Left ventricle myocardium superior (tissue), 1 donor: ENCODE measurements around the gene PITPNM1. TPM values are rescaled to one million over a fixed set of nuclear protein-coding genes. Genes with fewer than 3 reads are reported as not detected.
"Not testable (repeated sequence)": the region's sequence is repeated elsewhere in the genome, so short reads cannot be mapped to it uniquely, and the experiment has no call there.

Experiments
- ATAC-seq: fragments of 200-7000 bp; cut with Tn5 transposase; one replicate; pipeline ENCODE4 v1.9.1; 2020; ENCODE audit warnings: mild to moderate bottlenecking, moderate library complexity
- DNase-seq: peaks from one replicate; pipeline ENCODE4 v3.0.0-alpha.2; 2020
- intact Hi-C: fragments of 100-400 bp; cut with micrococcal nuclease; formaldehyde crosslinking; loops from one replicate; pipeline ENCODE4 v1.11.0; 2022
- total RNA-seq: library from RNA; stranded (reverse); fragmentation: NEBNext Ultra II Directional; extraction: Animal tissue kit (Norgen Biotek cat#: 25700); gene quantifications from one replicate; pipeline ENCODE4 v1.2.1, GENCODE V29; 2021
- donor health status: DM: no; HTN: yes; CAD: no; lungs with severe emphysema.

PITPNM1 gene
- total RNA-seq, 1 donor from 2014 or later: 45.5 TPM

GRCh38 chr11:67493548-67494370, 11.4 kb downstream of the PITPNM1 start:
- ATAC-seq: no peak
- DNase-seq: no peak
- intact Hi-C loops: no loop called here

DNA sequence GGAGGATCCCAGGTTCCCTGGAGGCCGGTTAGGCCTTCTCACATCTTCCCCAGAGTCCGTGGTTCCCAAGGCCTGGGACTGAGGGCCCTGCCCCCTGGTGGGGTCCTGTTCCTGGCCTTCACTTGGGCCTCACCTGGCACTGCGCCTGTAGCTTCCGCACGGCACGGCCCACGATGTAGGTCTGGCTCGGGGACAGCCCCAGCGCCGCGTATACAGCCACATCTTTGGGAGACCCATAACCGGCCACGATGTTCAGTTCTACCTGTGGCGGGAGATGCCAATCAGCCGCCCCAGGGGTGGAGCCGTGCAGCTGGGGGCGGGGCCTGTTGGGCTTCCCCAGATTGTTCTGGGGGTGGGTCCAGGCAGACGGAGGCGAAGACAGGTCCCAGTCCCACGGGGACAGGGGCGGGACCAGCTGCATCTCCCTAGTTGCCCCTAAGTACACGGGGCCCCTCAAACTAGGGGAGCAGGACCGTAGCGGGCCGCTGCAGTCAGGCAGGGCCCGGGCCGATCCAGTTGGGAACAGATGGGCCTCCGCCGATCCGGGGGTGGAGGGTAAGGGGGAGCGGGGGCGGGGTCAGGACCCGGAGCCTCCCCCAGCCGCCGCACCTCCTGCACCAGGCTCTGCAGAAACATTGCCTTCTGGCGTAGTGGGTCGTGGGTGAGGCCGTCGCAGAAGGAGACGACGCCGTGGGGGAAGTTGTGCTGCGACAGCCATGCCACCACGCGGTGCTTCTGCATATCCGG, 12.2 kb downstream of the PITPNM1 start:
- intact Hi-C loops: no loop called here

GRCh38 chr11:67492069-67492727, 13.0 kb downstream of the PITPNM1 start:
- ATAC-seq (no peak), DNase-seq (no peak)
- intact Hi-C loops: no loop called here

More for the DNA sequence above, 12.2 kb downstream of the PITPNM1 start:
- ATAC-seq: no peak
- DNase-seq: no peak

GRCh38 chr11:67491276-67492068, 13.7 kb downstream of the PITPNM1 start:
- intact Hi-C loops: no loop called here
- DNase-seq (no peak), ATAC-seq (no peak)

DNA sequence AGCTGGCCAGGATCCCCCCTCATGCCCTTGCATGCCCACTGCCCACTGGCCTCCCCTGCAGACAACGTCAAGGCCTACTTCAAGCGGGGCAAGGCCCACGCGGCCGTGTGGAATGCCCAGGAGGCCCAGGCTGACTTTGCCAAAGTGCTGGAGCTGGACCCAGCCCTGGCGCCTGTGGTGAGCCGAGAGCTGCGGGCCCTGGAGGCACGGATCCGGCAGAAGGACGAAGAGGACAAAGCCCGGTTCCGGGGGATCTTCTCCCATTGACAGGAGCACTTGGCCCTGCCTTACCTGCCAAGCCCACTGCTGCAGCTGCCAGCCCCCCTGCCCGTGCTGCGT, 14.5 kb downstream of the PITPNM1 start:
- ATAC-seq: no peak
- no peak for DNase-seq
- intact Hi-C loops: no loop called here

DNA sequence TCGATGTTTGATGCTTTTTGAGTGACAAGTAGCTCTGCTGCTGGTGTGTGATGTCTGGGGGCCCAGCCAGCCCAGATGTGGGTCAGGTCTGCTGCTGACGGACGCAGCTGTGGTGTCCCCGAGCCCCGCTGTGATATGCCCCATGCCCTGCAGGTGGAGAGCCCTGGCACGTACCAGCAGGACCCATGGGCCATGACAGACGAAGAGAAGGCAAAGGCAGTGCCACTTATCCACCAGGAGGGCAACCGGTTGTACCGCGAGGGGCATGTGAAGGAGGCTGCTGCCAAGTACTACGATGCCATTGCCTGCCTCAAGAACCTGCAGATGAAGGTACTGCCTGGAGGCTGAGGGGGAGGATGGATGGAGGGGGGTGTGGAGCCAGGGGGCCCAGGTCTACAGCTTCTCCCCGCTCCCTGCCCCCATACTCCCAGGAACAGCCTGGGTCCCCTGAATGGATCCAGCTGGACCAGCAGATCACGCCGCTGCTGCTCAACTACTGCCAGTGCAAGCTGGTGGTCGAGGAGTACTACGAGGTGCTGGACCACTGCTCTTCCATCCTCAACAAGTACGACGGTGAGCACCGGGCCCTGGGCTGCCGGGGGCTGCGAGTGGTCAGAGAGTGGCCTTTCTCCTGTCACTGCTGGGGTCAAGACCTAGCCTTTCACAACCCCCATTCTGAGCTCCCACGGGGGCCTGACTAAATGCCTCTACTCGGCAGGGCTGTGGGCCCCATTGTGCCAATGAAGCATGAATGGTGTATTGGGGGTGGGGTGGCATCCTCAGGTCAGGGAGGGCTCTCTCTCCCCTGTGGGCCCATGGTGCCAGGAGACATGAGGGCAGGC, 15.1 kb downstream of the PITPNM1 start:
- intact Hi-C loops: no loop called here
- no peak for DNase-seq
- ATAC-seq: no peak

DNA sequence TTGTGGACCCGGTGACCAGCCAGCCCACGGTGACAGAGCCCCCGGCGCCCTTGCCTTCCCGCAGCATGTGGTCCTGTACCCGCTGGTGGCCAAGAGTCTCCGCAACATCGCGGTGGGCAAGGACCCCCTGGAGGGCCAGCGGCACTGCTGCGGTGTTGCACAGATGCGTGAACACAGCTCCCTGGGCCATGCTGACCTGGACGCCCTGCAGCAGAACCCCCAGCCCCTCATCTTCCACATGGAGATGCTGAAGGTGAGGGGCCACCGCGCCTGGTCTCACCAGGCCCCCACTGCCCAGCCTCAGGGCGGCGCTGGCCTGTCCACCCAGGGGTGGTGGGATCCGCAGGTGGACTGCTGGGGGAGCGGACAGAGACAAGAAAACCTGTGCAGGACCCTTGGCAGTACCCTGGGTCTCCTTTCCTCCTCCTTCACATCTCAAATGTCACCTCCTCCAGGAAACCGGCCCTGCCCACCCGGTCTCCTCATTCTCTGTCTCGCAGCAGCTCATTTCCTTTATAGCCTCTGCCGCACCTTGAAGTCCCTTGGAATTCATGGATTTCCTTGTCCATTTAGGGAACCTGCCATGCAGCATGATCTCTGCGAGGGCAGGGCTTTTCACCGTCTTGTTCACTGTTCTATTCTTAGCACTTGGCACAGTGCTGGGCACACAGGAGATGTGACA, 15.8 kb downstream of the PITPNM1 start:
- DNase-seq (no peak), ATAC-seq (no peak)
- intact Hi-C loops: no loop called here

DNA sequence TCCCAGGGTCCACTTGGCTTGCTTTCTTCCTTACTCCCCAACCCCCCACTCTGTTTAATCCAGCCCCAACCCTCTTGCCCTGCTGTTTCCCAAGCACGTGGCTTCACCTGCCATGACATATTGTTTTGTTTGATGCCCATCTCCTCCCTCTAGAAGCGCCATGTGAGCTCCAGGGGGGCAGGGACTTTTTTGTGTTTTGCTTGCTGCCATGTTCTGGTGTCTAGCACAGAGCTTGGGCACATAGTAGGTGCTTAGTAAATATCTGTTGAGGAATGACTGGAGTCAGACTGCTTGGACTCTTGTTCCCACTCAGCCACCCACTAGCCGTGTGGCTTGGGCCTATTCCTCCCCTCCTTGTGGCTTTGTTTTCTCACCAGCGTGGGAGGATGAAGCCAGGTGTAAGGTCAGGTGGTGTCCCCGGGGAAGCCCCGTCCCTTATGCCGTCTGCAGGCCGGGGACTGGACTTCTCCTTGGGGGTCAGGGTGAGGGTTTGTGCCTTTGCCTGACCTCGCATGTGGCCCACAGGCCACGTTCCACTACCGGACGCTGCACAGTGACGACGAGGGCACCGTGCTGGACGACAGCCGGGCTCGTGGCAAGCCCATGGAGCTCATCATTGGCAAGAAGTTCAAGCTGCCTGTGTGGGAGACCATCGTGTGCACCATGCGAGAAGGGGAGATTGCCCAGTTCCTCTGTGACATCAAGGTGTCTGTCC, 18.5 kb downstream of the PITPNM1 start:
- DNase-seq (peak; percentile 17), ATAC-seq (no peak)
- intact Hi-C loops: no loop called here

GRCh38 chr11:67485873-67486361, 19.2 kb downstream of the PITPNM1 start:
- peak; percentile 25 for DNase-seq
- ATAC-seq, intact Hi-C loops: not testable (repeated sequence)

DNA sequence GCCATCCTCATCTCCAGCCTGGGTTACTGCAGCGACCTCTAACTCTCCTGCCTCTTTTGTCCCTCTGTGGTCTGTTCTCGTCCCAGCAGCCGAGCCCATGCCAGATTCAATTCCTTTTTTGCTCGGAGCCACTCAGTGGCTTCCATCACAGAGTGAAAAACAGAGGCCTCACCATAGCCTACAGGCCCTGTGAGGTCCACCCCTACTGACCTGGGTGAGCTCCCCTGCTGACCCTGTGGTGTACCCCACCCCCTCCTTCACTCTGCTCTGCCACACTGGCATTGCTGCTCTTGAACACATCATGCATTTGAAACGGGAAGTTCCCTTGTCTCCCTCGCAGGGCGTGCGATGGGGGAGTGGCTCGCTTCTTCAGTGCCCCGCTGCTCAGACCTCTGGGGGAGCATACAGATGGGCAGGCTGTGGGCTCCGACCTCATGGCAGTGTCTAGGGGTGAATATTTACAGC, 20.3 kb downstream of the PITPNM1 start:
- intact Hi-C loops: no loop called here
- DNase-seq: no peak
- no peak for ATAC-seq

DNA sequence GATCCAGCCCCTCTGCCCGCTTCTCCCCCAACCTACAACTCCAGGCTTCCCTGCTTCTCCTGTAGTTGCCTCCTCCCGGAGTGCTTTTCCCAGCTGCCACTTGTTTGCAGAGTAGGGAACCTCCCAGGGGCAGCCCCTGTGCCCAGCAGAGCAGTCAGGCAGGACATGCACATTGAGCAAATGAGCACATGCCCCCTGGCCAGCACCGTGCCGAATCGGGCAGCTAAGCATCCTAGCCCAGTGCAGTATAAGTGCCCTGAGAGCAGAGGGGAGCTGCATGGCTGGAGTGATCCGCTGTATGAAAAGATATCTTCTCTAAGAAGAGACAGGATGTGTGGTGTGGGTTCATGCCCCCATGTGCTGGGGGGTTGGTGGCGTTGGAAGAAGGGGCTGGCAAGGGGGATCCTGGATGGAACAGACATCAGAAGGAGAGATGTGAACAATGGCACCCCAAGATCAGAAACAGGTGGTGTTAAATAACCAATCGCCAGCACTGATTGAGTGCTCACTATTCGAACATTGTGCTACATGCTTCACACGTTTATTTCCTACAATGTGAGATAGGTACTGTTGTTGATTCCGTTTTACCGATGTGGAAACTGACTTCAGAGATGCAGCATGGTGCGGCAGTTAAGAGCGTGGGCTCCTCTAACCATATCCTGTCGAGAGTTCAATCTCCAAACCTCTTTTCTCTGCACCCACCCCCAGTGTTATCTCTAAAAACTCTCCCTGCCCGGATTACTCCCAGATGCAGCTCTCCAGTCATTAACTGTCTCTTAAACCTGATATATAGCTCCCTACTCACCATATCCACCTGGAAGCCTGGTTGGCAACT, 21.1 kb downstream of the PITPNM1 start:
- intact Hi-C loops: no loop called here
- no peak for DNase-seq
- ATAC-seq: no peak

- peak; percentile 97 for DNase-seq
- intact Hi-C loops: no loop called here
- ATAC-seq: peak; percentile 99
Observed at GRCh38 chr11:67482827-67483798, 22.1 kb downstream of the PITPNM1 start, which contains the start of gene AIP. Gene AIP (plus strand): TSS chr11:67483026. CDS start chr11:67483159, 133 bp downstream.

GRCh38 chr11:67482275-67482826, 22.8 kb downstream of the PITPNM1 start:
- no peak for DNase-seq
- ATAC-seq: peak; percentile 8
- intact Hi-C loops: no loop called here

DNA sequence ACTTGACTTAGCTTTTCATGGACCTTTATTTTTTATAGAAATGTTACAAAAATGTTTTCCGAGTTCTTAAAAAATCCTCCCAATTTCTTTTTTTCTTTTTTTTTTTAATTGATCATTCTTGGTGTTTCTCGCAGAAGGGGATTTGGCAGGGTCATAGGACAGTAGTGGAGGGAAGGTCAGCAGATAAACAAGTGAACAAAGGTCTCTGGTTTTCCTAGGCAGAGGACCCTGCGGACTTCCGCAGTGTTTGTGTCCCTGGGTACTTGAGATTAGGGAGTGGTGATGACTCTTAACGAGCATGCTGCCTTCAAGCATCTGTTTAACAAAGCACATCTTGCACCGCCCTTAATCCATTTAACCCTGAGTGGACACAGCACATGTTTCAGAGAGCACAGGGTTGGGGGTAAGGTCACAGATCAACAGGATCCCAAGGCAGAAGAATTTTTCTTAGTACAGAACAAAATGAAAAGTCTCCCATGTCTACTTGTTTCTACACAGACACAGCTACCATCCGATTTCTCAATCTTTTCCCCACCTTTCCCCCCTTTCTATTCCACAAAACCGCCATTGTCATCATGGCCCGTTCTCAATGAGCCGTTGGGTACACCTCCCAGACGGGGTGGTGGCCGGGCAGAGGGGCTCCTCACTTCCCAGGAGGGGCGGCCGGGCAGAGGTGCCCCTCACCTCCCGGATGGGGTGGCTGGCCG, 27.7 kb downstream of the PITPNM1 start:
- DNase-seq, ATAC-seq, intact Hi-C loops: not testable (repeated sequence)
